HAP-1 (cell line): Measurements from ENCODE around the gene RPS6KA2.

ENCODE experiments used
- DNase-seq, 2 experiments: peaks; one replicate each; pipeline ENCODE4 v3.0.0-alpha.2; 2016 to 2020; ENCODE audit warnings: low spot score in 2 of 2
- H3K27me3 ChIP-seq: fragments of 250-450 bp; sonication (Bioruptor Pico); 2 replicates; pipeline ENCODE4 v1.5.1; 2020; ENCODE audit warnings: low read depth, mild to moderate bottlenecking, moderate library complexity
- H3K36me3 ChIP-seq: fragments of 250-450 bp; sonication (Bioruptor Pico); replicated peaks from 2 replicates; pipeline ENCODE4 v1.5.1; 2020; ENCODE audit warnings: mild to moderate bottlenecking
- H3K4me1 ChIP-seq: fragments of 250-450 bp; sonication (Bioruptor Pico); 2 replicates; pipeline ENCODE4 v1.5.1; 2020; ENCODE audit warnings: mild to moderate bottlenecking
- H3K4me3 ChIP-seq: fragments of 250-450 bp; sonication (Bioruptor Pico); 2 replicates; pipeline ENCODE4 v1.5.1; 2020; ENCODE audit warnings: mild to moderate bottlenecking, moderate library complexity
- H3K9me3 ChIP-seq: fragments of 250-450 bp; sonication (Bioruptor Pico); 2 replicates; pipeline ENCODE4 v1.5.1; 2020; ENCODE audit warnings: mild to moderate bottlenecking, moderate library complexity
- in situ Hi-C: fragments of 300-500 bp; cut with MboI; formaldehyde crosslinking; loops from 3 replicates; pipeline ENCODE4 v1.14.3; 2020; ENCODE audit warnings: low sequenced_read_pairs, inconsistent platforms, mixed read lengths

The RPS6KA2 gene

DNA sequence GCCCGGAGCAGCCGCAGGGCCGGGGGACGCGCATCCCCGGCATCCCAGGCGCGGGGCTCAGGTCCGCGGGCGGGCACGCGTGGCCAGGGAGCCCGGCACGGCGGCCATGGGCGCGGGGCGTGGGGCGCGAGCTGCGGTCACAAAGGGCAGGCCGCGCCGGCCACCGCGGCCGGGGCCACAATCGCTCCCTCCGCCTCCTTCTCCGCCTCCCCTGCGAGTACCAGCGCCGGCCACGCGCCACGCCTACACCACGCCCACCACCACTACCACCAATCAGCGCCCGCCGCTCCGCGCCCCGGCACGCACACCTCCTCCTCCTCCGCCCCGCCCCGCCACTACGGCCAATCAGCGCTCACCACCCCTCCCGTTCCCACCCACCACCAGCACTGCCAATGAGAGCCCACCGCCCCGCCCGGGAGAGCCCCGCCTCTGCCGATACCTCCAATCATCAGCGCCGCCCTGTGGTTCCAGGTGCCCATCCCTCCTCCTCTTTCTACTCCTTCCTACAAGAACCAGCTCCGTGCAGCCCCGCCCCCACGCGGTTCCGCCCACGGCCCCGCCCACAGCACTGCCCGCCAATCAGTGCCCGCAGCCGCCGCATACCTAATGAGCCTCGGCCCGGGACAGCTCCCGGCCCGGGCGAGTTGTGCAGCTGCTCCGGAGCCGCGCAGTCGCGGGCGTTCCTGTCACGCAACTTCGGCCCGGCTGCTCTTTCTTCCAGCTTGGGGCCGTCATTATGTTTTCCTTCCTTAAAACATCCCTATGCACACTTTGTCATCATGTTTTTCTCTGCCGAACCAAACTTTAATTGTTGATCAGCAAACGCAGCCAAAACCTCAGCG, at the start of gene RPS6KA2:
RPS6KA2 (minus strand) TSS at position 219 of the 842 bp plus-strand sequence. CDS start 232 bp downstream, outside the sequence.
- H3K27me3 ChIP-seq: no peaks in the 10 kb centered on the region
- H3K4me1 ChIP-seq: peaks cover 5% of the 10 kb centered on the region
- no peaks in the 10 kb centered on the region for H3K9me3 ChIP-seq
- no peaks in the 10 kb centered on the region for H3K36me3 ChIP-seq
- peak; percentile 96 to 100 for DNase-seq
- peak within 1 kb of the TSS; percentile 50 for H3K4me3 ChIP-seq
- in situ Hi-C loops: no loop called here

GRCh38 chr6:166676270-166676860, 49.3 kb upstream of the RPS6KA2 start:
- Histone ChIP-seq H3K4me3 (no peak overlapping the region), H3K9me3 (no peaks in the 10 kb centered on the region), H3K4me1 (no peaks in the 10 kb centered on the region), H3K36me3 (no peaks in the 10 kb centered on the region), H3K27me3 (peaks cover 4% of the 10 kb centered on the region; the same call in 1 of the 2 replicates)
- DNase-seq: no peak
- in situ Hi-C loops: no loop called here

GRCh38 chr6:166675736-166676135, 48.7 kb upstream of the RPS6KA2 start:
- Histone ChIP-seq H3K27me3 (peaks cover 4% of the 10 kb centered on the region; the same call in 1 of the 2 replicates), H3K4me1 (no peaks in the 10 kb centered on the region), H3K36me3 (no peaks in the 10 kb centered on the region), H3K4me3 (no peak overlapping the region), H3K9me3 (no peaks in the 10 kb centered on the region)
- no peak for DNase-seq
- in situ Hi-C loops: no loop called here

DNA sequence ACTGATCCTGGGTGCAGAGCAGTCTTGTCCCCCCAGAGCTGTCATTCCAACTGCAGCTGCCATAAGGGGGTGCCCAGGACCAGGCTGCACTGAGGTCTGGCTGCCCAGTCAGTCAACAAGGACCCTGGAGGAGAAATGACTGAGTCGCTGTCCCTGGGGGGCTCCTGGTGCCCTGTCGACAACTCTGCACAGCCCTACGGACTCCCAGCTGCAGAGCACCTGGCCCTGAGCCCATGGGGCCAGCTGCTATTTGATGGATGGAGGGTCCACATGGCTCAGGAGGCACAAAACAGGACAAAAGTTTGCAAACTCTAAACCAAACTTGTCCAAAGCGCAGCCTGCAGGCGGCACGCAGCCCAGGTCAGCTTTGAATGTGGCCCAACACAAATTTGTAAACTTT, 46.3 kb upstream of the RPS6KA2 start:
- no peak for DNase-seq
- in situ Hi-C loops: no loop called here

GRCh38 chr6:166672624-166673206, 45.7 kb upstream of the RPS6KA2 start:
- H3K4me1 ChIP-seq: no peaks in the 10 kb centered on the region
- H3K36me3 ChIP-seq: no peaks in the 10 kb centered on the region
- no peaks in the 10 kb centered on the region for H3K9me3 ChIP-seq
- H3K27me3 ChIP-seq: peaks cover 4% of the 10 kb centered on the region; the same call in 1 of the 2 replicates
- no peak for DNase-seq
- in situ Hi-C loops: no loop called here
- H3K4me3 ChIP-seq: no peak overlapping the region

More for the DNA sequence above, 46.3 kb upstream of the RPS6KA2 start:
- no peaks in the 10 kb centered on the region for H3K4me1 ChIP-seq
- peaks cover 4% of the 10 kb centered on the region; the same call in 1 of the 2 replicates for H3K27me3 ChIP-seq
- no peak overlapping the region for H3K4me3 ChIP-seq
- H3K36me3 ChIP-seq: no peaks in the 10 kb centered on the region
- H3K9me3 ChIP-seq: no peaks in the 10 kb centered on the region

DNA sequence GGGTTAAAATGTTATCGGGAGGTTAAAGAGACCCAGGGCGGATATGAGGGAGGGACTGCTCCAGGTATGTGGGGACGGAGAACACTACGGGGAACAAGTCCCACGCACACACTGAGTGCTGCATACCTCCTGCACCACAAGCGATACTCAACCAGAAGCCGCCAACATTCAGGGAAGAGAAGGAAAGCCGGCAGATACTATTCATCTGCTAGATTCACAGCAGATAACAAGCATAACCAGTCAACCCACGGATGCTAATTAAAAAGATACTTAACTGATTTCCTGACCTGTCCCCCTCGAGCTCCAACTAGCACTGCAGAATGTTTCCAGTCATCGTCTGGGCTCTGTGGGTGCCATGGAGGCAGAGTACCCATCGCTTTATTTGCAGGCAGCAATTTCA, 45.1 kb upstream of the RPS6KA2 start:
- Histone ChIP-seq H3K4me1 (no peaks in the 10 kb centered on the region), H3K9me3 (no peaks in the 10 kb centered on the region), H3K27me3 (peaks cover 4% of the 10 kb centered on the region; the same call in 1 of the 2 replicates), H3K4me3 (no peak overlapping the region), H3K36me3 (no peaks in the 10 kb centered on the region)
- DNase-seq: no peak
- in situ Hi-C loops: no loop called here

DNA sequence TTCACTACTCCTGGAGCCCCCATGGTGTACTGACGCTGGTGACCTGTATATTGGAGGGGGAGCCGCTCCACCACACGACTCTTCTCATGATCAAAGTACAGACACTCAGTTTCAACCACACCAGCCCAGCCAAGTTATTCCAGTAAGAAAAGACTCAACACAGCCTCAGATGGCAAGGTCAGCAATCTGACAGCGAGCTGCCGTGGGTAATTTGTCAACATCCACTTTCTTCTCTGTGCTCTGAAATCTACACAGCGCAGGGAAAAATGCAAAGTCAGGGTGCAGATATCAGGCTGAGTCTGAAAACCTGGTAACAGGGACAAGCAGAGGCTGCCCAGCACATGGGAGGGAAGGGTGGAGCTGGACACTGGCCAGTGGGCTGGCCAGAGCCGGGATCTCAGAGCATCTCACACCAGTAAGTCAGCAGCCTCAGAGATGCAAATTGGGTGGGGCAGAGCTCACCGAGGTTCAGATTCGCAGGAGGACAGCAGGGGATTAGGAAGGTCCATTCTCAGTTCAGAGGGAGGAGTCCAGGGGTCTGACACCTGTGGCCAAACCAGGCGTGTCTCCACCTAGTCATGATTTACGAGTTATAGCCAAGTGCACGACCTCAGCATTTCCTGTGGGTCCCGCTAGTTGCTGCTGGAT, 44.5 kb upstream of the RPS6KA2 start:
- Histone ChIP-seq H3K36me3 (no peaks in the 10 kb centered on the region), H3K4me1 (no peaks in the 10 kb centered on the region), H3K27me3 (peaks cover 4% of the 10 kb centered on the region; the same call in 1 of the 2 replicates), H3K9me3 (no peaks in the 10 kb centered on the region), H3K4me3 (no peak overlapping the region)
- in situ Hi-C loops: no loop called here
- DNase-seq: no peak

DNA sequence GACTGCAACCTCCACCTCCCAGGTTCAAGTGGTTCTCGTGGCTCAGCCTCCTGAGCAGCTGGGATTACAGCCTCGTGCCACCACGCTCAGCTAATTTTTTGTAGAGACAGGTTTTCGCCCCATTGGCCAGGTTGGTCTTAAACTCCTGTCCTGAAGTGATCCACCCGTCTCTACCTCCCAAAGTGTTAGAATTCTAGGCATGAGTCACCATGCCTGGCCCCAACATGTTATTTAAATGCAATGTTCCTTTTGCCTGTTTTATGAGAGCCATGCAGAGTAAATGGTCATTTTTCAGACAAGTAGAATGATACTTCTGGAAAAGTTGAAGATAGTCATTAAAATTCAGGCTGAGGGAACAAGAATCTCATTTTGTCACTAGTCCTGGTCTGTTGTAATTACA, 43.8 kb upstream of the RPS6KA2 start:
- Histone ChIP-seq H3K4me3 (no peak overlapping the region), H3K36me3 (no peaks in the 10 kb centered on the region), H3K4me1 (no peaks in the 10 kb centered on the region), H3K27me3 (peaks cover 4% of the 10 kb centered on the region; the same call in 1 of the 2 replicates), H3K9me3 (no peaks in the 10 kb centered on the region)
- no peak for DNase-seq
- in situ Hi-C loops: no loop called here

DNA sequence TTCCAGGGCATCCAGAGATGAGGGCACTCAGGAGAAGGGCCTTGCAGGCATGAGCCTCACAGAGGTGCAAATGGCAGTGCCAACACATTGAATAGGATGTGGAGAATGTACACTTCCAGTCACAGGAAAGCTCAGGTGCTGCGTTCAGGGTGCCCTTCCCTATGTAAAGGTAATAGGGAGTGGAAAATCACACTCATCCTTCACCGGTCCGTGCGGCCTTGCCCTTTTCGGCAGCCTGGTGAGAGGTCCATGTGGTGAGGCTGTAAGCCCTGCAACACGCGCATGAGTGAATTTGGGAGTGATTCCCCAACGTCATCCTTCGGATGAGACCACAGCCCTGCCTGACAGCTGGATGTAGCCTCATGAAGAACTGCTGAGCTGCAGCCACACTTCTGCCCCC, 43.0 kb upstream of the RPS6KA2 start:
- in situ Hi-C loops: no loop called here
- no peaks in the 10 kb centered on the region for H3K36me3 ChIP-seq
- H3K4me3 ChIP-seq: no peak overlapping the region
- peaks cover 4% of the 10 kb centered on the region; the same call in 1 of the 2 replicates for H3K27me3 ChIP-seq
- H3K9me3 ChIP-seq: no peaks in the 10 kb centered on the region
- no peak for DNase-seq
- no peaks in the 10 kb centered on the region for H3K4me1 ChIP-seq

DNA sequence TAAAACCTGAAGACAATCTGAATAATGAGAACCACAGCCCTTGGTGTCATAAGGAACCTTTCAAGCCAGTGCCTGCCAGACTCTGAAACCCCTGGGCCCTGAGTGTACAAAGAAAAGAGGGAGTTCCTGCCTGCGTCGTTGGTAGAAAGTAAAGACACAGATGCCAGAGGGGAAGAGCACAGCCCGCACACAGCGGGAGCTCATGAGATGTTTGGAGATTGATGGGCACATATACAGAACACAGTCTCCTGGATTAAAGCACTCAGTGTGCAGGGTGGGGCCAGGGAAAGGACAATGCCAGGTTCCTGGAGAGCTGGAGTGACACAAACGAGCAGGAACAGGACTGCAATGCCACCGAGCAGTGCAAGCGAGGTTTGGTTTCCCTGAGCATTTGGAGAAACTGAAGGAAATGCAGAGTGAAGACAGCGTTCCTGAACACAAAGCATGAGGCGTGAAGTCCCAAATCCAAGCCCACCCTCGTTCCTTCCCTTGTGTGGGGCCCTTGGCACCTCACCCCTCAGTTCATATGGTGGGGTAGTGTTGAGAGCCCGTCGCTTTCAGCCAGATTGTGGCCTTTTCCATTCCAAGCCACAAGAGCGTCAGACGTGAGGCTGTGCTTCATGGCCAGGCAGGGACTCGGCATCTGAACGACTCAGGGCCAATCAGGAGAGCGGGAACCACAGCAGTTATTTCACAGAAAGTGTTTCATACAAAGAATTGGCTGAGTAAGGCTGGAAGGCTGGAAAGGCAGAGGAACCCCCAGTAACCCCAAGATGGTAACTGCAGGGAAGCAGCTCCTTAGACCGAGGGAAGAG, 41.0 kb upstream of the RPS6KA2 start:
- no peak for DNase-seq
- H3K4me1 ChIP-seq: no peaks in the 10 kb centered on the region
- H3K27me3 ChIP-seq: peaks cover 4% of the 10 kb centered on the region; the same call in 1 of the 2 replicates
- in situ Hi-C loops: no loop called here
- H3K36me3 ChIP-seq: no peaks in the 10 kb centered on the region
- H3K4me3 ChIP-seq: no peak overlapping the region
- no peaks in the 10 kb centered on the region for H3K9me3 ChIP-seq

- no peaks in the 10 kb centered on the region for H3K4me1 ChIP-seq
- no peaks in the 10 kb centered on the region for H3K9me3 ChIP-seq
- in situ Hi-C loops: no loop called here
- DNase-seq: no peak
- H3K4me3 ChIP-seq: no peak overlapping the region
- H3K36me3 ChIP-seq: no peaks in the 10 kb centered on the region
- peaks cover 6% of the 10 kb centered on the region; the same call in 1 of the 2 replicates for H3K27me3 ChIP-seq
Measured at GRCh38 chr6:166664135-166664534, 37.1 kb upstream of the RPS6KA2 start.

- Histone ChIP-seq H3K27me3 (peaks cover 6% of the 10 kb centered on the region; the same call in 1 of the 2 replicates), H3K36me3 (no peaks in the 10 kb centered on the region), H3K4me3 (no peak overlapping the region), H3K4me1 (no peaks in the 10 kb centered on the region), H3K9me3 (no peaks in the 10 kb centered on the region)
- in situ Hi-C loops: no loop called here
- no peak for DNase-seq
Measured at GRCh38 chr6:166663568-166663967, 36.5 kb upstream of the RPS6KA2 start.

- H3K4me3 ChIP-seq: no peak overlapping the region
- DNase-seq: no peak
- peaks cover 6% of the 10 kb centered on the region; the same call in 1 of the 2 replicates for H3K27me3 ChIP-seq
- in situ Hi-C loops: no loop called here
- H3K4me1 ChIP-seq: no peaks in the 10 kb centered on the region
- no peaks in the 10 kb centered on the region for H3K36me3 ChIP-seq
- no peaks in the 10 kb centered on the region for H3K9me3 ChIP-seq
Measured at GRCh38 chr6:166662690-166663089, 35.6 kb upstream of the RPS6KA2 start.
